ENCODE data around the gene TMEM233.

DNA sequence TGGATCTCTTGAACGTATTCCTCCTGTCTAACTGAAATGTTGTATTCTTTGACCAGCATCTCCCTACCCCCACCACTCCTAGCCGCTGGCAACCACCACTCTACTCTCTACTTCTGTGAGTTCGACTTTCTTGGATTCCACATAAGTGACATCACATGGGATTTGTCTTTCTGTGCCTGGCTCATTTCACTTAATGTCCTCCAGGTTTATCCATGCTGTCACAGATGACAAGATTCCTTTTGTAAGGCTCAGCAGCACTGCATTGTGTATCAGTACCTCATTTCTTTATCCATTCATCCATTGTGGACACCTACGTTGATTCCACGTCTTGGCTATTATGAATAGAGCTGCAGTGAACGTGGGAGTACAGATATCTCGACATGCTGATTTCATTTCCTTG is 84.9 kb downstream of the TMEM233 start:
- TF ChIP-seq EP300 (IDR thresholded peaks at IDR 0.05; ENCODE audit: borderline replicate concordance), result no peak
- no peak for TF ChIP-seq CEBPB (IDR thresholded peaks at IDR 0.05)

All from Ishikawa (cell line).